GM19467 (cell line): ENCODE data around the gene PADI4.

Experiments
- ATAC-seq: cut with Tn5 transposase; IDR thresholded peaks from one replicate; pipeline ENCODE4 v1.9.1; 2021; ENCODE audit warnings: mild to moderate bottlenecking, moderate library complexity; ENCODE audit not compliant: unreplicated experiment

Gene PADI4

GRCh38 chr1:17282836-17283235 is 25.2 kb upstream of the PADI4 start:
- no peak for ATAC-seq

- ATAC-seq: no peak
Observed at GRCh38 chr1:17286646-17287045, 21.4 kb upstream of the PADI4 start.

GRCh38 chr1:17287130-17287776 is 20.7 kb upstream of the PADI4 start:
- no peak for ATAC-seq

GRCh38 chr1:17289721-17290120 is 18.3 kb upstream of the PADI4 start:
- ATAC-seq: no peak

GRCh38 chr1:17290553-17290952 is 17.4 kb upstream of the PADI4 start:
- no peak for ATAC-seq

GRCh38 chr1:17292299-17293160 is 15.5 kb upstream of the PADI4 start:
- no peak for ATAC-seq

- ATAC-seq: no peak
Observed at GRCh38 chr1:17293681-17294425, 14.1 kb upstream of the PADI4 start.

- no peak for ATAC-seq
Observed at GRCh38 chr1:17295292-17295691, 12.7 kb upstream of the PADI4 start.

GRCh38 chr1:17296086-17296485 is 11.9 kb upstream of the PADI4 start:
- no peak for ATAC-seq

GRCh38 chr1:17297991-17298390 is 10.0 kb upstream of the PADI4 start:
- no peak for ATAC-seq

GRCh38 chr1:17301767-17302166 is 6.2 kb upstream of the PADI4 start:
- ATAC-seq: no peak

- ATAC-seq: no peak
Observed at GRCh38 chr1:17304151-17304825, 3.7 kb upstream of the PADI4 start.

- no peak for ATAC-seq
Observed at GRCh38 chr1:17304826-17305175, 3.2 kb upstream of the PADI4 start.

- no peak for ATAC-seq
Observed at GRCh38 chr1:17305576-17306095, 2.4 kb upstream of the PADI4 start.

- ATAC-seq: no peak
Observed at GRCh38 chr1:17306407-17306806, 1.6 kb upstream of the PADI4 start.

- ATAC-seq: no peak
Observed at GRCh38 chr1:17306921-17307320, 1.1 kb upstream of the PADI4 start.

GRCh38 chr1:17307329-17307728 is 668 bp upstream of the PADI4 start:
- ATAC-seq: no peak

- no peak for ATAC-seq
Observed at GRCh38 chr1:17308593-17308992, 596 bp downstream of the PADI4 start.

GRCh38 chr1:17309426-17310067 is 1.6 kb downstream of the PADI4 start:
- ATAC-seq: no peak

GRCh38 chr1:17310068-17310640 is 2.2 kb downstream of the PADI4 start:
- no peak for ATAC-seq
